GM23338 (cell line): ENCODE measurements around the gene PXDN. TPM values are rescaled to one million over a fixed set of nuclear protein-coding genes. Genes with fewer than 3 reads are reported as not detected.

Source experiments
- ATAC-seq: fragments of 200-7000 bp; cut with Tn5 transposase; 3 replicates; pipeline ENCODE4 v1.9.1; 2020
- DNase-seq: peaks from one replicate; pipeline ENCODE4 v3.0.0-alpha.2; 2015; ENCODE audit warnings: low spot score
- H2AFZ ChIP-seq: fragments of 200-600 bp; sonication (generic); 2 replicates; pipeline ENCODE4 v1.8.0; 2016; ENCODE audit warnings: antibody characterized with exemption, mild to moderate bottlenecking, moderate library complexity
- H3F3A ChIP-seq: fragments of 200-600 bp; sonication (generic); replicated peaks from 2 replicates; pipeline ENCODE4 v1.8.0; 2017; ENCODE audit warnings: antibody characterized with exemption, mixed run types, low read depth
- H3K27ac ChIP-seq: fragments of 200-600 bp; sonication (generic); 2 replicates; pipeline ENCODE4 v1.6.1; 2016; ENCODE audit warnings: low read depth
- H3K27me3 ChIP-seq: fragments of 200-600 bp; sonication (generic); 2 replicates; pipeline ENCODE4 v1.8.0; 2016; ENCODE audit warnings: mild to moderate bottlenecking, mixed run types, moderate library complexity; ENCODE audit not compliant: insufficient read depth
- H3K36me3 ChIP-seq: fragments of 200-600 bp; sonication (generic); 2 replicates; pipeline ENCODE4 v1.8.0; 2016; ENCODE audit warnings: mild to moderate bottlenecking; ENCODE audit not compliant: insufficient read depth
- H3K4me1 ChIP-seq: fragments of 200-600 bp; sonication (generic); 2 replicates; pipeline ENCODE4 v1.8.0; 2016; ENCODE audit warnings: mild to moderate bottlenecking, moderate library complexity; ENCODE audit not compliant: insufficient read depth
- H3K4me2 ChIP-seq: fragments of 200-600 bp; sonication (generic); 2 replicates; pipeline ENCODE4 v1.7.1; 2017; ENCODE audit warnings: mixed run types
- H3K4me3 ChIP-seq: fragments of 200-600 bp; sonication (generic); 2 replicates; pipeline ENCODE4 v1.6.1; 2016; ENCODE audit warnings: mixed run types
- H3K79me2 ChIP-seq: fragments of 200-600 bp; sonication (generic); replicated peaks from 2 replicates; pipeline ENCODE4 v1.8.0; 2017; ENCODE audit warnings: mild to moderate bottlenecking; ENCODE audit not compliant: insufficient read depth
- H3K9me2 ChIP-seq: fragments of 200-600 bp; sonication (generic); 2 replicates; pipeline ENCODE4 v1.8.0; 2017; ENCODE audit not compliant: insufficient read depth
- H4K20me1 ChIP-seq: fragments of 200-600 bp; sonication (generic); replicated peaks from 2 replicates; pipeline ENCODE4 v1.8.0; 2017; ENCODE audit warnings: mild to moderate bottlenecking; ENCODE audit not compliant: insufficient read depth
- H3K27ac Mint-ChIP-seq: 2 replicates; pipeline ENCODE4 v1.8.0; 2020; ENCODE audit warnings: inconsistent platforms, mild to moderate bottlenecking, moderate library complexity, mixed read lengths
- H3K27me3 Mint-ChIP-seq: 3 replicates; pipeline ENCODE4 v1.8.0; 2022; ENCODE audit warnings: low read depth, mild to moderate bottlenecking, moderate library complexity, mixed read lengths, inconsistent platforms; ENCODE audit not compliant: insufficient read depth, poor library complexity
- H3K36me3 Mint-ChIP-seq: 3 replicates; pipeline ENCODE4 v1.8.0; 2021; ENCODE audit warnings: low read depth, mild to moderate bottlenecking, inconsistent platforms, moderate library complexity, mixed read lengths
- H3K4me1 Mint-ChIP-seq: 3 replicates; pipeline ENCODE4 v1.8.0; 2020; ENCODE audit warnings: mild to moderate bottlenecking, inconsistent platforms, mixed read lengths
- H3K4me3 Mint-ChIP-seq: 3 replicates; pipeline ENCODE4 v1.8.0; 2021; ENCODE audit warnings: moderate library complexity, mild to moderate bottlenecking, inconsistent platforms, mixed read lengths
- H3K9me3 Mint-ChIP-seq: 3 replicates; pipeline ENCODE4 v1.8.0; 2020; ENCODE audit warnings: moderate library complexity, mild to moderate bottlenecking, inconsistent platforms, mixed read lengths
- CREB1 ChIP-seq: fragments of 250-450 bp; sonication (Bioruptor Pico); IDR thresholded peaks from 2 replicates; pipeline ENCODE4 v1.5.0; 2020; ENCODE audit warnings: low read depth, mild to moderate bottlenecking, moderate library complexity
- CTCF ChIP-seq, 2 experiments: fragments of 200-600 bp in 1 of 2; sonication (generic) in 1 of 2; conservative IDR thresholded peaks; 2 replicates each; pipeline versions ENCODE4 v1.5.1 to v1.6.1; 2016 to 2017; ENCODE audit warnings: antibody characterized with exemption in 2 of 2, low read depth in 2 of 2, mild to moderate bottlenecking in 2 of 2, moderate library complexity in 1 of 2
- ETS1 ChIP-seq: IDR thresholded peaks from 2 replicates; pipeline ENCODE4 v1.6.1; 2016; ENCODE audit warnings: antibody characterized with exemption
- EZH2 ChIP-seq: fragments of 200-600 bp; sonication (generic); IDR thresholded peaks from one replicate; pipeline ENCODE4 v1.8.0; 2017; ENCODE audit warnings: antibody characterized with exemption, mild to moderate bottlenecking, low read depth; ENCODE audit not compliant: unreplicated experiment
- EZH2phosphoT487 ChIP-seq: fragments of 200-600 bp; sonication (generic); IDR thresholded peaks from one replicate; pipeline ENCODE4 v1.8.1; 2018; ENCODE audit warnings: antibody characterized with exemption; ENCODE audit not compliant: unreplicated experiment
- JUNB ChIP-seq: IDR thresholded peaks from one replicate; pipeline ENCODE4 v1.6.1; 2016; ENCODE audit warnings: antibody characterized with exemption; ENCODE audit not compliant: unreplicated experiment
- NANOG ChIP-seq: IDR thresholded peaks from 2 replicates; pipeline ENCODE4 v1.6.1; 2016; ENCODE audit warnings: antibody characterized with exemption, borderline replicate concordance
- POLR2AphosphoS5 ChIP-seq: IDR thresholded peaks from 2 replicates; pipeline ENCODE4 v1.6.1; 2016; ENCODE audit warnings: antibody characterized with exemption, low read depth
- REST ChIP-seq: IDR thresholded peaks from one replicate; pipeline ENCODE4 v1.6.1; 2018; ENCODE audit warnings: antibody characterized with exemption; ENCODE audit not compliant: unreplicated experiment
- STAT1 ChIP-seq: IDR thresholded peaks from one replicate; pipeline ENCODE4 v1.6.1; 2016; ENCODE audit warnings: antibody characterized with exemption; ENCODE audit not compliant: unreplicated experiment
- ZNF114 ChIP-seq: fragments of 250-450 bp; sonication (Bioruptor Pico); IDR thresholded peaks from 2 replicates; pipeline ENCODE4 v1.5.0; 2020; ENCODE audit warnings: mild to moderate bottlenecking, moderate library complexity
- ZNF331 ChIP-seq: fragments of 250-450 bp; sonication (Bioruptor Pico); IDR thresholded peaks from 2 replicates; pipeline ENCODE4 v1.5.0; 2020; ENCODE audit warnings: low read depth, mild to moderate bottlenecking, moderate library complexity
- ZNF462 ChIP-seq: fragments of 250-450 bp; sonication (Bioruptor Pico); IDR thresholded peaks from 2 replicates; pipeline ENCODE4 v1.5.0; 2020; ENCODE audit warnings: mild to moderate bottlenecking, moderate library complexity
- polyA plus RNA-seq: library from polyadenylated mRNA; unstranded; fragments of >200 nt; fragmentation: Nextera tagmentation; extraction: Ambion mirVana; gene quantifications from 2 replicates; pipeline ENCODE4 v1.2.1, GENCODE V29; 2016
- total RNA-seq: library from RNA; depleted of rRNA; stranded (reverse); fragments of >200 nt; shearing (Covaris generic); gene quantifications from 2 replicates; pipeline ENCODE4 v1.2.3, GENCODE V29; 2014

The PXDN gene
- total and polyA plus RNA-seq, 2 experiments from 2014 or later, result 42.2 to 225 TPM

GRCh38 chr2:1633936-1634587 lies 110.3 kb downstream of the PXDN start:
- H3K4me3 Mint-ChIP-seq, result no peak overlapping the region

More at GRCh38 chr2:1633936-1634587, 110.3 kb downstream of the PXDN start:
- Mint-ChIP-seq H3K27ac (no peak overlapping the region), H3K27me3 (peaks cover 4% of the 10 kb centered on the region), H3K4me1 (no peaks in the 10 kb centered on the region), H3K36me3 (peaks cover 65% of the 10 kb centered on the region), H3K9me3 (peaks cover 3% of the 10 kb centered on the region; the same call in 1 of the 3 replicates)
- no peak overlapping the region for H3K27ac ChIP-seq
- H3K4me2 ChIP-seq, result no peak overlapping the region
- H3K27me3 ChIP-seq, result no peaks in the 10 kb centered on the region
- H3K4me1 ChIP-seq, result no peaks in the 10 kb centered on the region
- no peak overlapping the region for H3K4me3 ChIP-seq
- ATAC-seq, result no peak
- H3K9me2 ChIP-seq, result no peaks in the 10 kb centered on the region
- TF ChIP-seq JUNB (no peak), CREB1 (CRISPR knock-in tag) (no peak), ZNF114 (CRISPR knock-in tag) (no peak), ETS1 (no peak), REST (no peak), EZH2phosphoT487 (no peak), STAT1 (no peak), POLR2AphosphoS5 (no peak), ZNF462 (CRISPR knock-in tag) (no peak), CTCF (conservative IDR thresholded peaks at IDR 0.05; ENCODE audit: low read depth in 2 of 2) (no peak), NANOG (no peak), ZNF331 (CRISPR knock-in tag) (no peak), EZH2 (no peak)
- no peak overlapping the region for H2AFZ ChIP-seq
- H3K79me2 ChIP-seq, result no peaks in the 10 kb centered on the region
- H3K36me3 ChIP-seq, result peaks cover 7% of the 10 kb centered on the region
- no peaks in the 10 kb centered on the region for H3F3A ChIP-seq
- H4K20me1 ChIP-seq, result no peaks in the 10 kb centered on the region
- DNase-seq, result no peak
